Liver (tissue), 9 donors: Measurements from ENCODE around the gene BRSK2. TPM values are rescaled to one million over a fixed set of nuclear protein-coding genes. Genes with fewer than 3 reads are reported as not detected.

Experiments used
- DNase-seq: peaks from one replicate; pipeline ENCODE4 v3.0.0-alpha.2; 2017; ENCODE audit warnings: low spot score
- H3K27ac ChIP-seq, 2 donors: one replicate each; pipeline ENCODE4 v1.7.0; 2013; ENCODE audit warnings: inconsistent platforms in 2 of 2, low read length in 2 of 2, control low read depth in 1 of 2, low read depth in 1 of 2, mild to moderate bottlenecking in 1 of 2
- H3K27me3 ChIP-seq, 4 donors: one replicate each; pipeline versions ENCODE4 v1.6.1 to v1.7.0; 2013; ENCODE audit warnings: low read length in 3 of 4, inconsistent platforms in 1 of 4, mild to moderate bottlenecking in 1 of 4, moderate library complexity in 1 of 4; ENCODE audit not compliant: control insufficient read depth in 4 of 4, insufficient read depth in 4 of 4
- H3K36me3 ChIP-seq, 4 donors: one replicate each; pipeline versions ENCODE4 v1.6.1 to v1.7.0; 2013; ENCODE audit warnings: low read length in 3 of 4, mild to moderate bottlenecking in 3 of 4, low read depth in 1 of 4, moderate library complexity in 1 of 4; ENCODE audit not compliant: control insufficient read depth in 4 of 4, insufficient read depth in 3 of 4
- H3K4me1 ChIP-seq, 4 donors: one replicate each; pipeline versions ENCODE4 v1.6.1 to v1.7.0; 2013; ENCODE audit warnings: low read length in 3 of 4, mild to moderate bottlenecking in 3 of 4, moderate library complexity in 1 of 4; ENCODE audit not compliant: control insufficient read depth in 4 of 4, insufficient read depth in 4 of 4
- H3K4me3 ChIP-seq, 3 donors: one replicate each; pipeline versions ENCODE4 v1.6.1 to v1.7.0; 2013; ENCODE audit warnings: low read length in 3 of 3, control low read depth in 1 of 3, low read depth in 1 of 3, mild to moderate bottlenecking in 1 of 3
- H3K9ac ChIP-seq, 2 donors: one replicate each; pipeline ENCODE4 v1.7.0; 2013; ENCODE audit warnings: low read length in 2 of 2, mild to moderate bottlenecking in 2 of 2, moderate library complexity in 2 of 2, control low read depth in 1 of 2, low read depth in 1 of 2
- H3K9me3 ChIP-seq, 4 donors: one replicate each; pipeline versions ENCODE4 v1.6.1 to v1.7.0; 2013; ENCODE audit warnings: low read length in 3 of 4; ENCODE audit not compliant: control insufficient read depth in 4 of 4
- EGR1 ChIP-seq, 2 donors: IDR thresholded peaks; 2 replicates each; pipeline ENCODE4 v1.6.1; 2016 to 2018; ENCODE audit warnings: antibody characterized with exemption in 2 of 2, low read depth in 2 of 2
- FOXA1 ChIP-seq: IDR thresholded peaks from 2 replicates; pipeline ENCODE4 v1.6.1; 2016; ENCODE audit warnings: antibody characterized with exemption
- GABPA ChIP-seq, 2 donors: IDR thresholded peaks in 1 of 2; conservative IDR thresholded peaks in 1 of 2; 2 replicates each; pipeline ENCODE4 v1.6.1; 2016; ENCODE audit warnings: antibody characterized with exemption in 2 of 2, mild to moderate bottlenecking in 1 of 2, moderate library complexity in 1 of 2
- HNF4G ChIP-seq: IDR thresholded peaks from 2 replicates; pipeline ENCODE4 v1.6.1; 2016; ENCODE audit warnings: antibody characterized with exemption
- MAX ChIP-seq: IDR thresholded peaks from 2 replicates; pipeline ENCODE4 v1.6.1; 2016; ENCODE audit warnings: antibody characterized with exemption
- NR2F2 ChIP-seq: IDR thresholded peaks from 2 replicates; pipeline ENCODE4 v1.6.1; 2016; ENCODE audit warnings: antibody characterized with exemption
- RAD21 ChIP-seq, 2 donors: IDR thresholded peaks; 2 replicates each; pipeline ENCODE4 v1.6.1; 2016; ENCODE audit warnings: antibody characterized with exemption in 2 of 2, mild to moderate bottlenecking in 2 of 2
- REST ChIP-seq: IDR thresholded peaks from 2 replicates; pipeline ENCODE4 v1.6.1; 2016; ENCODE audit warnings: antibody characterized with exemption, mild to moderate bottlenecking
- WGBS: extraction: QIAGEN DNeasy Blood & Tissue Kit; methylation state at CpG from one replicate; pipeline ENCODE4 v1.1.7; 2013; 5-methylcytosine and 5-hydroxymethylcytosine counted together
- polyA plus RNA-seq, 2 donors: library from polyadenylated mRNA; stranded (reverse) in 1 of 2; unstranded in 1 of 2; fragments of 200-250 nt in 1 of 2; fragments of >200 nt in 1 of 2; fragmentation: Nextera tagmentation in 1 of 2; extraction: Ambion mirVana in 1 of 2; gene quantifications; one replicate each; pipeline versions ENCODE4 v1.2.1 to v1.2.3, GENCODE V29; 2013 to 2015
- total RNA-seq, 2 donors: library from RNA; depleted of rRNA; stranded (reverse); fragments of >200 nt; gene quantifications; one replicate each; pipeline ENCODE4 v1.2.3, GENCODE V29; 2014
- TF ChIP-seq, protein P1 (sequence below): fragments of 150-350 bp; IDR thresholded peaks from 2 replicates; pipeline ENCODE4 v1.5.1; 2017; ENCODE audit warnings: improper control_type of control experiment, low read depth, low read length; ENCODE audit not compliant: missing input control
- donor health status: healthy.
- donor health status: healthy.
- donor health status: healthy.
- donor health status: healthy.
- donor health status: healthy.

Gene BRSK2
- total and polyA plus RNA-seq, 4 donors = 0.05 to 0.17 TPM; not detected in 2

- 76% methylated on average over 12 of the region's 12 CpGs for WGBS
Observed at GRCh38 chr11:1392111-1392510, 2.4 kb downstream of the BRSK2 start.

DNA sequence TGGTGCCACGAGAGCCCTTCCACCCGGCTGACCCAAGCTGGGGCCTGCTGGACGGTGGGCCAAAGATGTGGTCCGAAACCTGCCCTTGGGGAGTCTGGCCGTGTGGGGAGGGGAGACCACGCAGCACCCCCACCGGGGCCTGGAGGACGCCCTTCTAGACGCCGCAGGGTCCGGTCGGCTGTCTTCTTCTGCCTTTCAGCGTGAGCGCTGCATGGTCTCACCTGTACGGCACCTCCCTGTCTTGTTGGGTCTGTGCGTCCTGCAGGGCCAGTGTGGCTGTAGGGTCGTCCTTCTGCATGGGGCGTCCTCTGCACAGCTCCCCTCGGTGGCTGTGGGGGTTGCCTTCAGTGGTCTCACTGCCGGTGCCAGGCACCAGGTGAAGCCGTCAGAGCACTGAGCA lies 2.8 kb downstream of the BRSK2 start:
- no peak for TF ChIP-seq FOXA1
- TF ChIP-seq NR2F2 = no peak
- no peak for DNase-seq
- H3K27me3 ChIP-seq = peaks cover 0 to 4% (median 1%) of the 10 kb centered on the region in 4 donors
- peaks cover 0 to 11% (median 6%) of the 10 kb centered on the region in 4 donors for H3K4me1 ChIP-seq
- H3K36me3 ChIP-seq = no peaks in the 10 kb centered on the region
- no peaks in the 10 kb centered on the region for H3K9me3 ChIP-seq
- no peak overlapping the region for H3K4me3 ChIP-seq
- WGBS = 87% methylated on average over 21 of the region's 21 CpGs
- H3K9ac ChIP-seq = no peak overlapping the region
- no peak overlapping the region for H3K27ac ChIP-seq

More at GRCh38 chr11:1392111-1392510, 2.4 kb downstream of the BRSK2 start:
- no peak overlapping the region for H3K9ac ChIP-seq
- H3K4me1 ChIP-seq = peaks cover 0 to 11% (median 6%) of the 10 kb centered on the region in 4 donors
- no peak overlapping the region for H3K27ac ChIP-seq
- no peaks in the 10 kb centered on the region for H3K36me3 ChIP-seq
- no peak for DNase-seq
- TF ChIP-seq EGR1 (IDR thresholded peaks at IDR 0.05; ENCODE audit: low read depth in 2 of 2) = no peak
- TF ChIP-seq REST = no peak
- TF ChIP-seq HNF4G = no peak
- no peak for TF ChIP-seq GABPA (IDR thresholded peaks at IDR 0.05 in 1 of 2, conservative IDR thresholded peaks at IDR 0.05 in 1 of 2)
- TF ChIP-seq RAD21 (IDR thresholded peaks at IDR 0.05) = no peak
- TF ChIP-seq MAX = no peak
- no peak overlapping the region for H3K4me3 ChIP-seq
- H3K9me3 ChIP-seq = no peaks in the 10 kb centered on the region
- H3K27me3 ChIP-seq = peaks cover 0 to 4% (median 1%) of the 10 kb centered on the region in 4 donors

DNA sequence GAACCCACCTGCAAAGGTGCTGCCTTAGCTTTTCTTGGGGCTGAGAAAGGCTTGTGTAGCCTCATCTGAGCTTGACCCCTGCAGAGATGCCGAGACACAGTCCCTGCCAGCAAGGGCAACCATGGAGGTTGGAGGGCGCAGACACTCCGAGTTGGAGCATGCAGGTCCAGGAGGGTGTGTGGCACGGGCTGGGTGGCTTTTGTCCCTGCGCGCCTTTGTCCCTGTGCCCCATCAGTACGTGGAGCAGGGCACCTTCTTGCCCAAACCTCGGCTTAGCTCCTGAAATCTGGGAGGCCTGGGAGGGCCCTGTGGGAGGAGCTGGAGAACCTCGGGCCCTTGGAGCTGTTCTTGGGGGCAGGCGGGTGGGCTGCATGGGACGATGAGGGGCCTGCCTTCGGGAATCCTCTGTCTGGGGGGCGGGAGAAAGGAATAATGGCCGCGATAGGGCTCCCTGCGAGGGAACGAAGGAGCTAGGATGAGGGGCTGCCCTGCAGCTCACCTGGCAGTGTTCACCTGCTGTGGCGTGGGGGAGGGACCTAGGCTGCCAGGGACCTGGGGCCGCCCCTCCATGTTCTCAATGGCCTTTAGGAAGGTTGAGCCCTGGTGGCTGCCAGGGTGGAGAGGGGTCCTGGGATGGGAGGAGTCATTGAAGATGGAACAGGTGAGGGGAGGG lies 3.4 kb downstream of the BRSK2 start:
- TF ChIP-seq, protein P1, sequence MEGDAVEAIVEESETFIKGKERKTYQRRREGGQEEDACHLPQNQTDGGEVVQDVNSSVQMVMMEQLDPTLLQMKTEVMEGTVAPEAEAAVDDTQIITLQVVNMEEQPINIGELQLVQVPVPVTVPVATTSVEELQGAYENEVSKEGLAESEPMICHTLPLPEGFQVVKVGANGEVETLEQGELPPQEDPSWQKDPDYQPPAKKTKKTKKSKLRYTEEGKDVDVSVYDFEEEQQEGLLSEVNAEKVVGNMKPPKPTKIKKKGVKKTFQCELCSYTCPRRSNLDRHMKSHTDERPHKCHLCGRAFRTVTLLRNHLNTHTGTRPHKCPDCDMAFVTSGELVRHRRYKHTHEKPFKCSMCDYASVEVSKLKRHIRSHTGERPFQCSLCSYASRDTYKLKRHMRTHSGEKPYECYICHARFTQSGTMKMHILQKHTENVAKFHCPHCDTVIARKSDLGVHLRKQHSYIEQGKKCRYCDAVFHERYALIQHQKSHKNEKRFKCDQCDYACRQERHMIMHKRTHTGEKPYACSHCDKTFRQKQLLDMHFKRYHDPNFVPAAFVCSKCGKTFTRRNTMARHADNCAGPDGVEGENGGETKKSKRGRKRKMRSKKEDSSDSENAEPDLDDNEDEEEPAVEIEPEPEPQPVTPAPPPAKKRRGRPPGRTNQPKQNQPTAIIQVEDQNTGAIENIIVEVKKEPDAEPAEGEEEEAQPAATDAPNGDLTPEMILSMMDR = no peak
- TF ChIP-seq NR2F2 (no peak), MAX (no peak)
- WGBS = 89% methylated on average over 19 of the region's 19 CpGs
- H3K27me3 ChIP-seq = peaks cover 0 to 4% (median 1%) of the 10 kb centered on the region in 4 donors

More for the DNA sequence above, 3.4 kb downstream of the BRSK2 start:
- no peak overlapping the region for H3K9ac ChIP-seq
- no peaks in the 10 kb centered on the region for H3K36me3 ChIP-seq
- H3K9me3 ChIP-seq = no peaks in the 10 kb centered on the region
- no peak overlapping the region for H3K27ac ChIP-seq
- no peak overlapping the region for H3K4me3 ChIP-seq
- DNase-seq = no peak
- H3K4me1 ChIP-seq = peaks cover 0 to 11% (median 6%) of the 10 kb centered on the region in 4 donors
